Stimulated activated CD4-positive, alpha-beta T cell treated with anti-CD3 and anti-CD28 coated beads, Interleukin-1b, Interleukin-23, amount 100 ng/mL, for 1 hour (primary cell): ENCODE data around the gene EXPH5.

ENCODE experiments used
- DNase-seq, 2 donors: peaks; one replicate each; pipeline ENCODE4 v3.0.0-alpha.2; 2020; ENCODE audit warnings: low read depth in 2 of 2

EXPH5 gene

DNA sequence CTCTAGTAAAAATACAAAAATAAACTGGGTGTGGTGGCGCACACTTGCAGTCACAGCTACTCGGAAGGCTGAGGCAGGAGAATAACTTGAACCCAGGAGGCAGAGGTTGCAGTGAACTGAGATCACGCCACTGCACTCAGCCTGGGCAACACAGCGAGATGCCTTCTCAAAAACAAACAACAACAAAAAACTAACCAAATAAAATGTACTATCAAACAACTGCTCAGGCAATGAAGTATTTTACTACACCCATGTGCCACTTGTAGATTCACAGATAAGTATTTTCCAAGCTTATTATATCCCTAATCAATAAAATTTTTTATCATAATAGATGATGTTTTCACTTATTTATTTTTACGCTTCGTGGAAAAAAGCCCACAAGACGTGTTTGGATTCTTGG, 127.2 kb downstream of the EXPH5 start:
- DNase-seq, result no peak
